Measurements from ENCODE around the gene NEDD4L. TPM values are rescaled to one million over a fixed set of nuclear protein-coding genes. Genes with fewer than 3 reads are reported as not detected.

NEDD4L gene
- total RNA-seq, 1 donor from 2014 or later: 209 TPM

GRCh38 chr18:58235001-58235436 lies 191.0 kb downstream of the NEDD4L start:
- TF ChIP-seq CTCF (IDR thresholded peaks at IDR 0.05; ENCODE audit: partially characterized antibody, unreplicated experiment): no peak
- DNase-seq: no peak
- H3K4me1 Mint-ChIP-seq (ENCODE audit: low read depth, unreplicated experiment): peaks cover 38% of the 10 kb centered on the region
- no peaks in the 10 kb centered on the region for H3K36me3 Mint-ChIP-seq (ENCODE audit: unreplicated experiment)
- peak overlapping the region; percentile 35 for H3K27ac Mint-ChIP-seq (ENCODE audit: unreplicated experiment)
- no peaks in the 10 kb centered on the region for H3K27me3 Mint-ChIP-seq (ENCODE audit: unreplicated experiment)
- peaks cover 3% of the 10 kb centered on the region for H3K9me3 Mint-ChIP-seq (ENCODE audit: unreplicated experiment)
- H3K4me3 Mint-ChIP-seq (ENCODE audit: unreplicated experiment): no peak overlapping the region

GRCh38 chr18:58239879-58240278 lies 195.9 kb downstream of the NEDD4L start:
- Mint-ChIP-seq H3K4me1 (ENCODE audit: low read depth, unreplicated experiment) (peaks cover 43% of the 10 kb centered on the region), H3K36me3 (ENCODE audit: unreplicated experiment) (no peaks in the 10 kb centered on the region), H3K4me3 (ENCODE audit: unreplicated experiment) (peak overlapping the region; percentile 66), H3K27ac (ENCODE audit: unreplicated experiment) (peak overlapping the region; percentile 49), H3K27me3 (ENCODE audit: unreplicated experiment) (peaks cover 3% of the 10 kb centered on the region), H3K9me3 (ENCODE audit: unreplicated experiment) (peaks cover 8% of the 10 kb centered on the region)
- no peak for TF ChIP-seq CTCF (IDR thresholded peaks at IDR 0.05; ENCODE audit: partially characterized antibody, unreplicated experiment)
- no peak for DNase-seq

- no peak for TF ChIP-seq CTCF (IDR thresholded peaks at IDR 0.05; ENCODE audit: partially characterized antibody, unreplicated experiment)
- H3K4me3 Mint-ChIP-seq (ENCODE audit: unreplicated experiment): peak overlapping the region; percentile 38
- H3K9me3 Mint-ChIP-seq (ENCODE audit: unreplicated experiment): peaks cover 8% of the 10 kb centered on the region
- H3K4me1 Mint-ChIP-seq (ENCODE audit: low read depth, unreplicated experiment): peaks cover 39% of the 10 kb centered on the region
- DNase-seq: no peak
- H3K27me3 Mint-ChIP-seq (ENCODE audit: unreplicated experiment): peaks cover 3% of the 10 kb centered on the region
- no peaks in the 10 kb centered on the region for H3K36me3 Mint-ChIP-seq (ENCODE audit: unreplicated experiment)
- H3K27ac Mint-ChIP-seq (ENCODE audit: unreplicated experiment): peak overlapping the region; percentile 49
Observed at GRCh38 chr18:58241026-58241679, 197.1 kb downstream of the NEDD4L start.

- peaks cover 41% of the 10 kb centered on the region for H3K4me1 Mint-ChIP-seq (ENCODE audit: low read depth, unreplicated experiment)
- DNase-seq: peak; percentile 62
- H3K9me3 Mint-ChIP-seq (ENCODE audit: unreplicated experiment): peaks cover 8% of the 10 kb centered on the region
- TF ChIP-seq CTCF (IDR thresholded peaks at IDR 0.05; ENCODE audit: partially characterized antibody, unreplicated experiment): no peak
- H3K36me3 Mint-ChIP-seq (ENCODE audit: unreplicated experiment): no peaks in the 10 kb centered on the region
- peaks cover 3% of the 10 kb centered on the region for H3K27me3 Mint-ChIP-seq (ENCODE audit: unreplicated experiment)
- peak overlapping the region; percentile 26 for H3K4me3 Mint-ChIP-seq (ENCODE audit: unreplicated experiment)
- H3K27ac Mint-ChIP-seq (ENCODE audit: unreplicated experiment): peak overlapping the region; percentile 49
Observed at GRCh38 chr18:58241877-58242276, 197.9 kb downstream of the NEDD4L start.

GRCh38 chr18:58242435-58242834 lies 198.4 kb downstream of the NEDD4L start:
- Mint-ChIP-seq H3K4me1 (ENCODE audit: low read depth, unreplicated experiment) (peaks cover 43% of the 10 kb centered on the region), H3K4me3 (ENCODE audit: unreplicated experiment) (no peak overlapping the region), H3K36me3 (ENCODE audit: unreplicated experiment) (no peaks in the 10 kb centered on the region), H3K27me3 (ENCODE audit: unreplicated experiment) (peaks cover 3% of the 10 kb centered on the region), H3K27ac (ENCODE audit: unreplicated experiment) (peak overlapping the region; percentile 49), H3K9me3 (ENCODE audit: unreplicated experiment) (peaks cover 8% of the 10 kb centered on the region)
- no peak for TF ChIP-seq CTCF (IDR thresholded peaks at IDR 0.05; ENCODE audit: partially characterized antibody, unreplicated experiment)
- DNase-seq: no peak
